ENCODE measurements around the gene IL15RA.

IL15RA gene, protein sequence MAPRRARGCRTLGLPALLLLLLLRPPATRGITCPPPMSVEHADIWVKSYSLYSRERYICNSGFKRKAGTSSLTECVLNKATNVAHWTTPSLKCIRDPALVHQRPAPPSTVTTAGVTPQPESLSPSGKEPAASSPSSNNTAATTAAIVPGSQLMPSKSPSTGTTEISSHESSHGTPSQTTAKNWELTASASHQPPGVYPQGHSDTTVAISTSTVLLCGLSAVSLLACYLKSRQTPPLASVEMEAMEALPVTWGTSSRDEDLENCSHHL

DNA sequence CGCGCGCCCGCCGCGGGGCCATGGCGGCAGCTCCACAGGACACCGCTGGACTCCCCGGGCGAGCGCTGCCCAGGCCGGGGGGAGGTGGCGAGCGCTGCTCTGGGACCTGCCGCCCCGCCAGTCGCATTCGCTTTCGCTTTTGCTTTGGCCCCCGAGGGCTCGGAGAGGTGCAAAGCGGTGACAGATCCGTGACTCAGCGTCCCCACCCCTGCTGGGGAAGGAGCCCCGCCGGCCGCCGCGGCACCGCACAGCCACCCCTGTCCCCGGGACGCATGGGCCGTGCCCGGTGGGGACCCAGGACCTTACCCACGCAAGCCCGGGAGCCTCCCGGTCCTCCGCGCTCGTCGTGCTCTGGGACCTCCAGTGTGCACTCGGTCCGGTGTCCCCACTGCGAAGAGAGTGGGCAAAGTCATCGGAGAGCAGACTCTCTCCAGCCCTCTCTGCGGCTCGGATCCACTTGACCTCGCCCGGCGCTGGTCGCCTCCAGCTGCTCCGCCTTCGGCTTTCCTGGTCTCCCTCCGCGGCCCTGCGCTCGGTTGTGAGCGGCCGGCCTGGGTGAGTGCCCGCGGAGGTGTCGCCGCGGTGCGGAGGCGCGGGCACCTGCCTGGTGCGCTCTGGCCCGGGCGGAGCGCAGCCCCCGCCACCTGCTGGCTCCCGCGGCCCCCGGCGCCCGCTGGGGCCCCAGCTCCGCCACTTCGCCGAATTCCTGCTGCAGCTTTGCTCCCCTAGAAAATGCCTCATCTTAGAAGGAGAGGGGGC is at the start of gene IL15RA:
Gene IL15RA (minus strand): TSS at position 73 of the 759 bp plus-strand sequence. CDS start 51 bp downstream, at position 22.
- DNase-seq: peak; percentile 49

DNA sequence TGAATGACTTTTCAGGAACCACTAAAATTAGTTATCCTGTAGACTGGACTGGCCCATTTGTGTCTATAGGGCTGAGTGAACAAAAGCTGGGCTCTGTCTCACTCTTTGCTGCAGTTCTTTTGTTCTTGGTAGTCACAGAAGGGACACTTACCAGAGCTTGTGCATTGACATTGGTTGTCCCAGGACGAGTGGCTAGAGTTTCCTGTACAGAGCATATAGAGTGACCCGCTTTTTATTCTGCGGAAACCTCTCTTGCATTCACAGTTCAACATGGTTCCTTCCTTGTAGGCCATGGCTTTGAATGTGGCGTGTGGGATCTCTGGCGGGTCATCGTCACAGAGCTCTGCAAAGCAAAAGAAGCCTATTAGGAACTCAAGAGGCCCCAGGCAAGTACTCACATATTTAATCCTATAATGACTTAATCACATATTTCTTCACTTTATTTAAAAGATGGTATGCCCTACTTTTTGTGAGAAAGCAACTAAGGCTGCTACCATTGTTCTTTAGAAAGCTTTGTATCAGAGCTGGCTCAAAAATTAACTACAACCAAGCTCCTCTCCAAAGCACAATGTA is 48.4 kb upstream of the IL15RA start:
- DNase-seq: no peak

DNA sequence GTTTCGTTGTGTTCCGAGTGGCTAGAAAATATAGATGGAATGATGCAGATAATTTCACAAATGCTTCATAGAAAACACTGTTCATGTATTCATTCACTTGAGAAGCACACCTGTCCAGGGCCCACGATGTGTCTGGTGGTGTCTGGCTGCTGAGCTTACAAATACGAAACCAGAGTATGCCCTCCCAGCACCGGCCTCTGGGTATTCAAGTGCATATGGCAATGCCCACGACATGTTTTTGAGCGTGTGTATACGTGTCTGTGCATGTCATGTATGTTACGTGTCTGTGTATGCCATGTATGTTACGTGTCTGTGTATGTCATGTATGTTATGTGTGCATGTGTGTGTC is 47.0 kb upstream of the IL15RA start:
- no peak for DNase-seq

DNA sequence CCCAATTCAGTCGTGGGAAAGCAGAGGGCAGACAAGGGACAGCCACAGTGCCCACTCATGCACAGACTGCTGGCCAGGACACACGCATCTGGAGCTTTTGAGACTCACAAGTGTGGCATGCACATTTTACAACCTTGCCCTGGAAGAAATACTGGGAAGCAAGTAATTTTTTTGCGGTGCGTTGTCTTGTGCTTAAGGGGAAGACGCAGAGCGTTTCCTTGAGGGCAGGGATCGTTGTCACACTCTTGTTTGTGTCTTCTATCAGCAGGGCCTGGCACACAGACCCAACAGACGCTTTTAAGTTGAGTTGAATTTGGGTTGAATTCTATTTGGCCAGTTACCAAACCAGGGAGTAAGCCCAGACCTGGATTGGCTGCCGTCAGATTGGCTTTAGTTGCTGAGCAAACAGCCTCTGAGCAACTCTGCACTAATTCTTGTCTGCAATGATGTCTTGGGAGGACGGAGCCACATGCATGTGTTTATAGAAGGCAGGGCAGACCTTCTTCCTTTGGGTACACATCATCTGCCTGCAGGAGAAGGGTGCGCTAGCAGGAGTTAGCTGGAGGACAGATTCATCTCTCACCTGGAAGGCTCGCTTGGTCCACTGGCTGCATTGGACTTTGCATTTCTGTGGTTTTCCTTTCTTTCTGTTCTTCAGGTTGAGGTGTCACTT is 46.5 kb upstream of the IL15RA start:
- no peak for DNase-seq

DNA sequence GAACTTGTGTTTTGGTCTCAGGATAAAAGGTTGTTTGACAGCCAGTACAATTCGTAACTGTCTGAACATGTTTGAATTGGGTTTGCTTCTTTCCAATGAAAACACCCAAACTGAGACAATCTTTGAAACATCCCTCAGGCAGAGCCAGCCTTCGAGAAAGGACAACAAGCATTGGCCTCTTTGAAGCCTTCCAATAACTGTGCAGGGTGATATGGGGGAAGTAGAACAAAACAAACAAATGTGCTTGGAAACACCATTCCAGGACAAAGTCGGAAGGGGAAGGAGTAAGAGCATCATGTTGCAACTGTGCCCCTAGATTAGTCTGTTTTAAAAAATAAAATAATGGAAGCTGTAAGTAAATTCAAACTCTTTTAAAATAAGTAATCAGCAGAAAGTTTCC is 45.3 kb upstream of the IL15RA start:
- DNase-seq: no peak

DNA sequence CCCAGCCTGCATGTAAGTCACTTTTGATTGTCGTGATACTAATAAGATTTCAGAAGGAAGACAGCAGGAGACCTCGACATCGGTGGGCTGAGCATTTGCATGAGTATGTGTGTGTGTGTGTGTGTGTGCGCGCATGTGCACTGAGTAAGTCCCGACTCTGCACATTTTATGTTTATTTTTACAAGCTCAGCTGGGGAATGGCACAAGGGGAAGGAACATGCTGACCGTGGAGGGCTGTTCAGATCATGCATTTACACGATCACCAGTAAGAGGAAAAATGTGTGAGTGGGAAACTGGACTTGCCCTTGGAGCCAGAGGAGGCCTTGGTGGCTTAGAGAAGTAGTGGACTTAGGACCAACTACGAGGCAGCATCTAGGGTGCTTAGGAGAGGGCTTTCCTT is 43.5 kb upstream of the IL15RA start:
- DNase-seq: no peak

DNA sequence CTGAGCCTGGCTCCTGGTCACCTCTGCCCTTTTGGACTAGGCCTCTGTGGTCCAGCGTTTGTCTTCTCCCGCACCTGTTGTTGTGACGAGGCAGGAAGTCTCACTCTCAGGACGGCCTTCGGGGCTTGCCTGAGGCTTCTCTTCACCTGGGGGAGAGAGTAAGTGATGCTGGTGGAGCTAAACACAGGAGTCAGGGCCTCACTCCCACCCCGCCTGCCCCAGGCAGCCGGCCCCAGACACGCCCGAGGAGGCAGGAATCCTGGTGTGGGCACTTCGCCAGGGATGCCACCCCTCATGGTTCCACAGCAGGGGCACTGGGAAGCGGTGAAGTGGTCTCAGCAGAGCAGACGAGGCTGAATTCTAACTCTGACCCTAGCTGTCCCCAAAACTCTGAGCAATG is 42.5 kb upstream of the IL15RA start:
- DNase-seq: no peak

DNA sequence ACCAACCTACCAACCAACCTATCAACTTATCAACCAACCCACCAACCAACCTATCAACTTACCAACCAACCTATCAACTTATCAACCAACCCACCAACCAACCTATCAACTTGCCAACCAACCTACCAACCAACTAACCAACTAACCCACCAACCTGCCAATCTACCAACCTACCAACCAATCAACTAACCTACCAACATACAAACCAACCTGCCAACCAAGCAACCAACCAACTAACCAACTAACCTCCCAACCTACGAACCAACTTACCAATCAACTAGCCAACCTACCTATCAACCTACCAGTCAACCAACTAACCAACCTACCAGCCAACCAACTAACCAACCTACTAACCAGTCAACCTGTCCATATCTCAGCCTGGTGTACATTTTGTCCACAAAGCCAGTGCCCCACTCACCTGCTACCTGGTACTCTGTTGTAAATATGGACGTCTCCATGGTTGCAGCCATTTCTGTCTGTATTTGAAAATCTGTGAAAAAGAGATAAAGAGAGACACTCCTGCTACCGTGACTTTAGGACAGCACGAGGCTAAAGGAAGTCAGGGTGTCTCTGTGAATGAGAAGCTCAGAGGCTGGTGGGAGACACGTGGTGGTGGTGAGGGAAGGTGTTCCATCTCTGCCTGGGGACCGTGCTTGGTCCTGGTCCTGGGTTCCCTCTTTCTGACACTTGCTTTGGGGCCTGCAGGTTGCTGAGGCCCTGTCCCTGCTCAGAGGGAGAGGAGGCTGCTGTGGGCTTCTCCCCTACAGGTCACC is 41.9 kb upstream of the IL15RA start:
- DNase-seq: no peak

DNA sequence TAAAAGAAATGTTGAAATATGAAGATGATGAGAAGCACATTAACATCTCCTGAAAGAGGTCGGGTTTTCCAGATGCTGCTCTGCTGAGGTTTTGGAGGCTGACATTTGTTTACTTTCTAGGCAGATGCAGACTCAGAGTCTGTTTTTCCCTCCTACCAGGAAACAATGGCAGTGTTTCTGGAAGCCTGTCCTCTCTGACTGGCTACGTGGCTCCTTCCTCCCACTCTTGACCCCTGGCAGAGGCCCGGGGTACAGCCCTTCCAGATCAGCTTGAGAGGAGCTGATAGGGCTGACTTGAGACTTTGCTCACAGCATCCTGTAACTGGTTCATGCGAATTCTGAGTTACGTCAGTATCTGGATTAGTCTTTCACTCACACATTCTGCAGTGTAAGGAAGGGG is 41.1 kb upstream of the IL15RA start:
- no peak for DNase-seq

DNA sequence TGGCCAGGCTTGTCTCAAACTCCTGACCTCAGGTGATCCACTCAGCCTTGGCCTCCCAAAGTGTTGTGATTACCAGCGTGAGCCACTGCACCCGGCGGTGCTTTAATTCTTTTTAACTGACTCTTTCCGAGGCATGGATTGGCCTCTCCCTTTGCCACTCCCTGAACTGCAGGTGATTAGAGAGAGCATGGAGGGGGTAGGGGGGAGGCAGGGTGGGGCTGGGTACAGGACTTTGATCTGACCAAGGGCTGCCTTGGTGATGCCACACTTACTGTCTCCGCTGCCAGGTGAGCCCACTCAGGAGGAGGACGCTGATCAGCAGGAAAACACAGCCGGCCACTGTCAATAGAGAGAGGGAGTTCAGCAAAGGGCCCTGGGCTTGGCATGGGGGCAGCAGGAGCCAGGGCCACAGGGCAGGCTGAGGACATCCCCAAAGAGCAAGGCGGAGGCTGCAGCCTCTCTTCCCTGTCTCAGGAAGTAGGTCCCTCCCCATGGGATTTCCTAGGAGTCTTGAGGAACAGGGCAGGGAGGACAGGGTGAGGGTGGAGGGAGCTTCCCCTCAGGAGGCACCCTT is 40.5 kb upstream of the IL15RA start:
- DNase-seq: no peak

DNA sequence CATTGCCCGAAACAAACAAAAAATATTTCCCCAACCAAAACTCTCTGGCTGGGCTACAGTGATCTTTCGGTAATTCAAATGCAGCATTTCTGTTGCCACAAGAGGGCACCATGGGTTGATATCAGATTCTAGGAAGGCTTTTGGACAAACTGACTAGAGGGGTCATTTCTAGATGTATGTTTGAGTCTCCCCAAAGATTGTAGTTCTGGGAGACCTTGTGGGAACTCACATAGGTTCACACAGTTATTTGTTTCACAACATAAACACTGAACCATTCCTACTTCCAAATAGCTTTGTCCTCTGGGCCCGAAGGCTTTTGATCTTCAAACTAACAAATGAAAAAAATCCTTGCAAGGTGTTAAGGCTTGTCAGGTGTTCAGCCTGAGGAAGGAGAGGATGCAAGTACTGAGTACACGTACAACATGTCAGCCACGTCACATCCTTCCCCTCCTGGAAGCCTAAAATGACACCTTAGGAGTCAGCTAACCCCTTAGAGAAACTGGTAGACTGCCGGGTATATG is 37.0 kb upstream of the IL15RA start:
- peak; percentile 24 for DNase-seq

DNA sequence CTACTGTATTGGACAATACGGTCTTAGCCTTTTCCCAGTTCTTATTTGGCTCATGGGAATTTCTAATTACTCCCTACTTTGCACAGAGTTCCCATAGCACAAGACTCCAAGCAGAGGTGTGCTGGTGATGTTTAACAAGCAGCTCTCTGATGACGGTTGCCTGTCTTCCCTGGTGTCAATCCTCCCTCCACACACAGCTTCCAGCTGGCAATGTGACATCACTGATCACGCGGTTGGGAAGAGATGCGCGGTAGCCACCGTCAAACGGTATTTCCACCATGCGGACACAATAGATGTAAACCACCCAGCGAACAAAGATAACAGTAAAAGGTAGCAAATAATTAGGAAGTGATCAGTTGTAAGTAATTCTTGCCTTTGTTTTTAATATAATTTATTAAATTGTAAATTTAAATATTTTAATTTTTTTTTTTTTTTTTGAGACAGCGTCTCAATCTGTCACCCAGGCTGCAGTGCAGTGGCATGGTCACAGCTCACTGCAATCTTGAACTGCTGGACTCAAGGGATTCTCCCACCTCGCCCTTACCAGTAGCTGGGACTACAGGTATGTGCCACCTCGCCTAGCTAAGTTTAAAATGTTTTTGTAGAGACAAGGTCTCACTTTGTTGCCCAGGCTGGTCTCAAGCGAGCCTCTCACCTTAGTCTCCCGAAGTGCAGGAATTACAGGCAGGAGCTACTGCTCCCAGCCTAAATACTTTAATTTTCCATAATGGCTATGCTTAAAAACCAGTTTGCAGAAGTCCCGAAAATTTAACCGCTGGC is 36.3 kb upstream of the IL15RA start:
- DNase-seq: no peak

DNA sequence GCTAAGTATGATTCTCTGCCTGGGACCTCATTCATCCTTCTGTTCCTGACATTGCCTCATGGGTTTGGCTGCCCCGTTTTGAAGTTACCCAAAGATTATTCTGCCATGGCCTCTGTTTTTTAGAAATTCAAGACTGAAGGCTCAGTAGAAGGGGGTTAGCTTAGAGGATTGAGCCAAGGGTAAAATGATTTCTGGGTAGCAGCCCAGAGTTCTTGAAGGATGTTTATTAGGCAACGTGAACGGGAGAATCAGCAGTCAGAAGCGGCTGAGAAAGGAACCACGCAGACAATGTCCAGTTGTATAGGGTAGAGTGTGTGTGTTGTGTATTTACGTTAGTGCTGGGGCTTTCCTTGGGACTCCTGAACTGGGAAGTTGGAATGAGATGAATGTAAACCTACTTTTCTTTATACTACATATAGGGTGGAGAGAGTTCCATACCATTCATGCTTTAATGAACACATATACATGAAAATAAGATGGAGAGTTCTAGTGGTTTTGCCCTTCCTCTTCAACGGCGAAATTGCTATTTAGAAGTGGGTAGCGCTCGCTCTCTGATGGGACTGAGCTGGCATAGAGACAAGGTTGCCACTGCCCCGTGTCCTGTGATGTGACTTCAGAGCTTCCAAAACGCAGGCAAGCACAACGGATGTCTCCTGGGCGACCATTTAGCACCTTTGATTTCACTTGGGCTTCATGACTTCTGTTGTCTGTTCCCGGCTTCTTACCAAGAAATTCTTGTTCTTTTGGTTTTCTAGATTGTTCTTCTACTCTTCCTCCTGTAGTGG is 35.0 kb upstream of the IL15RA start:
- DNase-seq: no peak

DNA sequence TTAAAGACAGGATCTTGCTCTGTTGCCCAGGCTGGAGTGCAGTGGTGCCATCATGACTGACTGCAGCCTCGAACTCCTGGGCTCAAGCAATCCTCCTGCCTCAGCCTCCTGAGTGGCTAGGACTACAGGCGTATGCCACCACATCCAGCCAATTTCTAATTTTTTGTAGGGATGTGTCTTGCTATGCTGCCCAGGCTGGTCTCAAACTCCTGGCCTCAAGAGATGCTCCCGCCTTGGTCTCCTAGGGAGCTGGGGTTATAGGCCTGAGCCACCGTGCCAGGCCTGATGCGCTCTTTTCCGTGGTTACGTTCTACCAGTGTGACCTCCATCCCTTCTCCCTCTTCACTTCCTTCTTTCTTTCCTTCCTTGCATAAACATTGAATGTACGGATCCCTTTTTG is 34.2 kb upstream of the IL15RA start:
- DNase-seq: no peak

DNA sequence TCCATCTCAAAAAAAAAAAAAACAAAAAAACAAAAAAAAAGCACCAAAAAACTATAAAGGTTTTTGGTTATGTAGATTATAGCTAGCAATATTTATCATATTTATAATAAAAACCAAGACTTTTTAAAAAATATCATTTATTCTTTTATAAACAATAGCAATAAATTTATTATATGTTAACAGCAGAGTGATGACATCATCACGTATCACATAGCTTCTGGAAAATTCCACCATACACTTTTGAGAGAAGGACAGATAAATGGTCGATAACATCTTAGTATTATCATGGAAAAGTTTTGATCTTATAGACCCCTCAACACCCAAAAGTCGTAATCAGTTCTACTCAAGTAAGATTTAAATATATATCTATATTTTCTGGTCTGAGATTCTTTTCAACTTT is 33.2 kb upstream of the IL15RA start:
- no peak for DNase-seq

DNA sequence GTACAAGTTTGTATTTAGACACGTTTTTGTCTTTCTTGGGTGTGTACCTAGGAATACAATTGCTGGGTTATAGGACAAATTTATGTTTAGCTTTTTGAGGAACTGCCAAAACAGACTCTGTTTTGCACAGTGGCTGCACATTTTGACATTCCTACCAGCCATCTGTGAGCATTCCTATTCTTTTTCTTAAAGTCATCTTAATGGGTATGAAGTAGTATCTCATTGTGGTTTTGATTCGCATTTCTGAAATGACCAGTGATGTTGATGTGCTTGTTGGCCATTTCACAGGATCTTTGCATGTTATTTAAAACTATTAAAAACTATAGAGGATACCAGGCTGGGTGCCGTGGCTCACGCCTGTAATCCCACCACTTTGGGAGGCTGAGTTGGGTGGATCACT is 32.6 kb upstream of the IL15RA start:
- no peak for DNase-seq

DNA sequence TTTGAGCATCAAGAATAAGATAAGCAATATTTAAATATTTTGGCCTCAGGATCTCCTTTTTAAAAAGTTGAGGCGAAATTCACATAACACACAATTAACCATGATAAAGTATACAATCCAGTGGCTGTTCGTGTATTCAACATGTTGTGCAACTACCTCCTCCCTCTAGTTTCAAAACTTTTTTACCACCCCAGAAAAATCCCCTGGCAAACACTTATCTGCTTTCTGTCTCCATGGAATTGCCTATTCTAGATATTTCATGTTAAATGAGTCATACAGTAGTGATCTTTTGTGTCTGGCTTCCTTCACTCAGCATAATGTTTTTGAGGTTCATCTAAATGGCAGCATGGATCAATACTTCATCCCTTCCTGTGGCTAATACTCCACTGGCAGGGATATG is 31.8 kb upstream of the IL15RA start:
- DNase-seq: peak; percentile 9

DNA sequence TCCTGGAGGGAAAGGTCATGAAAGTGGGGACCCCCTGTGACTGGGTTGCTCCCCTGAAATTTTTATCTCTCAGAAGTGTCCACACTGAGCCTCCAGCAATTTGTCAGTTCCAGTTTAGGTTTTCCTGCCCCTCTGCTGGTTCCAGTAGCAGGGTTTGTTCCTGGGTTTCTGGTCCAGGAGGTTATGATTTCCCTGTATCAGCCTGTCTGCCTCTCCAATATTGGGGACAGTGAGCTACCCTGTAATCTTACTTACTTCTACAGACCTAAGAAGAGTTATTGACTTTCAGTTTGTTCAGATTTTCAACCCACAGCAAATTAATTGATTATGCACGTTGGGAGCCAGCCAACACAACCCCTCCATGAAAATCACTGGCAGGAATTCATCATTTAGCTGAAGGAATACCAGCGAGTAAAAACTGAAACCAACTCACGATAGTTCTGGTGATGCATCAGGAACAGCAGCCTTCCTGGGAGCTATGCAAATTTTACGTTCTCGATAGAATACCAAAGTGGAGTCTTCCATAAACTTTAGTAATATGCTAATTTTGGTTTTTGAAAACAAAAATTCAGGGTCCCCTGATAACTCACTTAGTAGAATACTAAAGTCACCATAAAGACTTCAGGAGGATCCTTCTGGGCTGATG is 31.3 kb upstream of the IL15RA start:
- DNase-seq: no peak

DNA sequence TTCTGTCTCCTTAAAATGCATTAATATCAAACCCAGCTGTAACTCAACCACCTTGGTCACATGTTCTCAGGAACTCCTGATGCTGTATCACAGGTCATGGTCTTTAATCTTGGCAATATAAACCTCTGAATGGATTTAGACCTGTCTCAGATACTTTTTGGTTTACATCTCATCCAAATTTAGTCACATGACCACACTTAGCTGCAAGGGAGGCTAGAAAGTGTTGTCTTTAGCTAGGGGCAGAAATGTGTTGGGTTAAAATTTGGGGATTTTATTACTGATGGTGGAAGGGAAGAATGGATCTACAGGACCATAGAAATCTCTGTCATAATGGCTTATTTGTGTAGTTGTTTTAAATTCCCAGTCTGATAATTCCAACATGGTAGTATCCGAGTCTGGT is 29.6 kb upstream of the IL15RA start:
- no peak for DNase-seq

DNA sequence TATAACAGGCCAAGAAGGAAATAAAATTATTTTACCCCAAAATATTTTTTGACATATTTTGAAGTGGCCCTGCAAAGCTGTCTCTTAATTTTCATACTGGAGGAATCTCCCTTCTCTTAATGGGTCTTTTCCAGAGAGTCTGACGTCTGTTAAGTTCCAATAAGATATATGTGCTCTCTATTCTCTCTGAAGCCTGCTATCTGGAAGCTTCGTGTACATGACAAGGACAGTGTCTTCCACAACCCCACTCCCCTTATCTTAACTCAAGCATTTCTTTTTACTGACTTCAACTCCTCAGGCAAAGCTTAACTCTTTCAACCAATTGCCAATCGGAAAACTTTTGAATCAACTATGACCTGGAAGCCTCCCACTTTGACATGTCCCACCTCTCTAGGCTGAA is 29.2 kb upstream of the IL15RA start:
- DNase-seq: no peak

Data from fibroblast of skin of right quadriceps (primary cell).